Measurements from ENCODE around the gene ERVFRD-1.
"Not testable (repeated sequence)": the region's sequence is repeated elsewhere in the genome, so short reads cannot be mapped to it uniquely, and the experiment has no call there.

Gene ERVFRD-1

DNA sequence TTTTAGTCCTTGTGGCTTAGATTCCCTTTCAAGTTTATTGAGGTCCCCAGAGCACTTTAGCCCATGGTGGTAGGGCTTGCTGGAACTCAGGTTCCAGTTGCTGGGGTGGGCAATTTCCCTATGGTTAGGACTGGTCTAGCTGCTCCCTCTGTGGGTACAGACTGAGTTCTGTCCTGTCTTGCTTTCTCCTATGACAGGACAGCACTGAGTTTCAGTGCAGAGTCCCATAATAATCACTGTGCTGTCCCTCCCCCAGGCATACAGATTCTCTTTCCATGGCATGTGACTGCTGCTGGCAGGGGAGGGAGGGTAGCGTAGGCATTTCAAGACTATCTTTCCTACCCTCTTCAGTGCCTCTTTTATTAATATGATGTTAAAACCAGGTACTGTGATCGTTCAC lies 17.1 kb upstream of the ERVFRD-1 start:
- DNase-seq (ENCODE audit: low spot score) = no peak

DNA sequence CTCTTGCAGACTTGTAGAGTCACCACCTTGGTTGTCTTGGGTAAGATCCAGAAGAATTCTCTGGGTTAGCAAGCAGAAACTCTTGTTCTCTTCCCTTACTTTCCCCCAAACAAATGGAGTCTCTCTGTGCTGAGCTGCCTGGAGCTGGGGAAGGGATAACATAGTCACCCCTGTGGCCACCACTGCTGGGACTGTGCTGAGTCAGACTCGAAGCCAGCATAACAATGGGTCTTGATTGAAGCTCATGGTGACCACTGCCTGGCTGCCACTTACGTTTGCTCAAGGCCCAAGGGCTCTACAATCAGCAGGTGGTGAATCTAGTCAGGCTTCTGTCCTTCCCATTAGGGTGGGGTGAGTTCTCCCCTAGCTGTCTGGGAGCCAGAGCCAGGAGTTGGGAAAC lies 15.4 kb upstream of the ERVFRD-1 start:
- DNase-seq (ENCODE audit: low spot score) = no peak

DNA sequence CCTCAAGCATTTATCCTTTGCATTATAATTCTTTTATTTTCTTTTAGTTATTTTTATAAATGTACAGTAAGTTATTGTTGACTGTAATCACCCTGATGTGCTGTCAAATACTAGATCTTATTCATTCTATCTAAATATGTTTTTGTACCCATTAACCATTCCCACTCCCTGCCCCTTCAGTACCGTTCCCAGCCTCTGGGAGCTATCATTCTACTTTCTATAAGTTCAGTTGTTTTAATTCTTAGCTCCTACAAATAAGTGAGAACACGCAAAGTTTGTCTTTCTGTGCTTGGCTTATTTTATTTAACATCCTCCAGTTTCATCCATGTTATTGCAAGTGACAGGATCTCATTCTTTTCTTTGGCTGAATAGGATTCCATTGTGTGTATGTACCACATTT lies 12.5 kb upstream of the ERVFRD-1 start:
- DNase-seq (ENCODE audit: low spot score) = no peak

DNA sequence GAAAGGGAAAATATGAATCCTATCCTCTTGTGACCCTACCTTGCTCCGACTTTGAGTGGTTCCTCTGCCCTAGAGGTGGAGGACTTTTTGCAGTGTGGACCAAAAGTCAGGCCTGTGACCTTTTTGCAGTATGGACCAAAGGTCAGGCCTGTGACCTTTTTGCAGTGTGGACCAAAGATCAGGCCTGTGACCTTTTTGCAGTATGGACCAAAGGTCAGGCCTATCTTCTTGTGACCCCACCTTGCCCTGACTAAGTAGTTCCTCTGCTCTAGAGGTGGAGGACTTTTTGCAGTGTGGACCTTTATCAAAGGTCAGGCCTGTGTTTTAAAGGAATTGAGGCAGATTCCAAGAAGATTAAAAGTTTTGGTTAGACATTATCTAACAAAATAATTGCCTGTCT lies 10.9 kb upstream of the ERVFRD-1 start:
- no peak for DNase-seq (ENCODE audit: low spot score)

GRCh38 chr6:11121851-11122250 lies 10.3 kb upstream of the ERVFRD-1 start:
- DNase-seq (ENCODE audit: low spot score) = no peak

GRCh38 chr6:11120271-11121005 lies 8.9 kb upstream of the ERVFRD-1 start:
- DNase-seq (ENCODE audit: low spot score) = peak; percentile 71

GRCh38 chr6:11115808-11116536 lies 4.4 kb upstream of the ERVFRD-1 start:
- DNase-seq (ENCODE audit: low spot score) = peak; percentile 79

GRCh38 chr6:11113038-11113437 lies 1.5 kb upstream of the ERVFRD-1 start:
- no peak for DNase-seq (ENCODE audit: low spot score)

- DNase-seq (ENCODE audit: low spot score) = peak; percentile 55
These were observed 378 bp upstream of the ERVFRD-1 start for GRCh38 chr6:11111769-11112437.

GRCh38 chr6:11108726-11109125 lies 2.8 kb downstream of the ERVFRD-1 start:
- DNase-seq (ENCODE audit: low spot score) = no peak

DNA sequence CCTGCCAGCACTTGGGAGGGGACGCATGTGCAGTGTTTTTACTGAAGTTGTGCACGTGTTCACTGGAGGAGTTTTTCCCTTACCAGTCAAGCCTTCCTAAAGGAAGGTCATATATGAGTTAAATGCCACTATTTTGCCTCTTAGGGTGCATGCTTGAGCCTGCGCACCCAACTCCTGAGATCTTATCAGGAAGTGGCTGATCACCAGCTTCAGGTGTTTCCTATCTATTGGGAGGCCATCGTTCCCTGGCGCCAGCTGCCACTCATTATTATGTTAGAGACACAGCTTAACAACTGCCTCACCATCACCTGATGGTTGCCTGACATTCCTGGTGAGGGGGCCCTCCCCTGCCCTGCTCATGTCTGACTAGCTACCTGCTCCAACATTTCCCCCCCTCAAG lies 8.5 kb downstream of the ERVFRD-1 start:
- DNase-seq (ENCODE audit: low spot score) = no peak

GRCh38 chr6:11101417-11101816 lies 10.1 kb downstream of the ERVFRD-1 start:
- DNase-seq (ENCODE audit: low spot score) = no peak

DNA sequence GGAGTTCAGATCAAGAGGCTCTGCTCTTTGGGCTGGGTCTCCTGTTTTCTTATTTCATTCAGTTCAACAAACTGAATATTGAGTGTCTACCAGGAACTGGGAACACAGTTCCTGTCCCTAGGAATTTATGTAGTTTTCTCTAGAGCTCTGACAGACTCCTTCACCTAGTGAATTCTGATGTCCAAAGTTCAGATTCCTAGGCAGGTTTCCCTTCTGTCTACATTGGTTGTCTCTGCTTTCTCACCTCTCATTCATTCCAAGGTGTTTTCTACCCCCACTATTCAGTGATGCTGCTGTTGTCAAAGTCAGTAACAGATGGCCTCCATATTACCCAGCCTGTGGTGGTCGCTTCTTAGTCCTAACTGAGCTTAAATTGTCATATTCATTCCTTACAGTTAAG lies 13.5 kb downstream of the ERVFRD-1 start:
- no peak for DNase-seq (ENCODE audit: low spot score)

- DNase-seq (ENCODE audit: low spot score) = no peak
These were observed 14.0 kb downstream of the ERVFRD-1 start for GRCh38 chr6:11097476-11097875.

DNA sequence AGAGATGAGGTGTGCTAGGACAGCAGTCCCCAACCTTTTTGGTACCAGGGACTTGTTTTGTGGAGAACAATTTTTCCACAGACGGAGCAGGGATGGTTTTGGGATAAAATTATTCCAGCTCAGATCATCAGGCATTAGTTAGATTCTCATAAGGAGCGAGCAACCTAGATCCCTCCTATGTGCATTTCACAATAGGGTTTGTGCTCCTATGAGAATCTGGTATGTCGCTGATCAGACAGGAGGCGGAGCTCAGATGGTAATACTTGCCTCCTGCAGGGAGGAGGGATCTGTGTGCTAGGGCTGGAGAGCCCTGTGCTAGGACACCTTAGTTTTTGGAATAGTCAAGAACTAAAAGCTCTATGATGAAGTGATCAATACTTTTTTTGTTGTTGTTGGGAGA lies 15.4 kb downstream of the ERVFRD-1 start:
- DNase-seq (ENCODE audit: low spot score) = peak; percentile 67

DNA sequence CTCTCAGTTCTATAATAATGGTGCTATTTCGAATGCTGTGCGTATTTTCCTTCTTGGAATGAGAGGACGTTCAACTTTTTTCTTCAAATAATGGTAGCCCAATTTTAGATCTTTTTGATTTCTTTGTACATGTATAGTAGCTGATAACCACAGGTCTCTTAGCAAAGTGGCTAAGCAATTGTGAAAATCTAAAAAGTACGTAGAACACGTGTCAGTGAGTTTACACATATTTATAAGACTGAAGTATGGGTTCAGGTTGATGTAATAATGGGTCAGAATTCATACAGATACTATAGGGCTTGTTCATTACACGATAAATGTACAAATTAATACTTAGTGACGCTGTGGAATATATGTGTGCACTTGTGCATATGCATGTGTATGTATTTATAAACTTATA lies 16.6 kb downstream of the ERVFRD-1 start:
- no peak for DNase-seq (ENCODE audit: low spot score)

DNA sequence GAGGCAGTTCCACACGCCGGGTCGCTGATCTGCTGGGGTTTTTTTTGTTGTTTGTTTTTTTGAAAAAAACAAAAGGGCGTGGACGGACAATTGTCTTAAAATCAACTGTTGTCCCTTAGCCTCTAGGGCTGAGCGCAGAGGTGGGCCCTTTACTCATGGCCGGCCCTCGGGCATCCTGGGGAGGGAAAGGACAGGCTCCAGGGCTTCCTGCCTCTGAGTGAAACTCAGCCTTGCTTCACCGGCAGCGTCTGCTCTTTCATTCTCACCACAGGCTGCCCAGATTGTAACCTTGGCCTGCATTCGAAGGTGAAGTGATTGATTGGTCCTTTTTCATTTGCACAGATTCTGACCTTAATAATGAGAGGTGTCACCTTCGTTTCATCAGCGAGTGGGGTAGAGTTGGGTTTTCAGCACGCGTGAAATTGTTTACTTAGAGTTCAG lies 17.1 kb downstream of the ERVFRD-1 start:
- DNase-seq (ENCODE audit: low spot score) = peak; percentile 62

DNA sequence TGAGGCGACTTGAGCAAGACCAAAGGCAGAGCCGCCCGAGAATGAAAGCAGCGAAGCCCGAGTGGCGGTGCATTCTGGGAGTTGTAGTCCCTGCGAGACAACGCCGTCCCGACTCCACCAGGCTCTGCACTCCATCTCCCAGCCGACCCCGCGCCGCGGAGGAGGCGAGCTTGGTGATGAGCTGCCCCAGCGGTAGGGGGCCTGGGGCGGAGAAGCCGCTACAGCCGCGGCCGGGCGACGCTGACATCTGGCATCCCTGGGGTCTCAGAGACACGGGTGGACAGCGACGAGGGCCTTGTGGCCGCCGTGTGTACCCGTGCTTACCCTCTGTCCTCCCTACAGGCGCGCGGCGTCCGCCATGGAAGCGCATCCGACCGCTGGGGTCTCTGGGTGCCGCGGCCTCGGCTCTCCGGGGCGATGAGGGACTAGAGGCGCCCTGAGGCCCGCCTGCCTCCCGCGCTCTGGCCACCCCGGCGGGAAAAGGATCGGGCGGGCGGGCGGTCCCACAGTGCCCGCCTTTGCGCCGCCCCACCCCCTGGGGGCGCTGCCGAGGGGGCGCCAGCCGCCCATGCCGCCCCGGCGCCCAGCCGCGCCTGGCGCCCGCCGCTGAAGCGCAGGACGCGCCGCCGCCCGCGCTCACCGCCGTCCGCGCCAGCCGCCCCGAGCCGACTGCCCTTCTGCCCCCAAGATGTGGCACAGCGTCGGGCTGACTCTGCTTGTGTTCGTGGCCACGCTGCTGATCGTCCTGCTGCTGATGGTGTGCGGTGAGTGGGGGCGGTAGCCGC lies 17.7 kb downstream of the ERVFRD-1 start, which contains the start of gene SMIM13:
SMIM13 (plus strand) TSS at position 209 of the 785 bp plus-strand sequence; CDS start at position 689, 480 bp downstream.
- peak; percentile 99 for DNase-seq (ENCODE audit: low spot score)

- DNase-seq (ENCODE audit: low spot score) = no peak
These were observed 18.2 kb downstream of the ERVFRD-1 start for GRCh38 chr6:11093376-11093625.

GRCh38 chr6:11092668-11093375 lies 18.7 kb downstream of the ERVFRD-1 start:
- peak; percentile 35 for DNase-seq (ENCODE audit: low spot score)

GRCh38 chr6:11091141-11091540 lies 20.4 kb downstream of the ERVFRD-1 start:
- not testable (repeated sequence) for DNase-seq (ENCODE audit: low spot score)

- no peak for DNase-seq (ENCODE audit: low spot score)
These were observed 21.8 kb downstream of the ERVFRD-1 start for GRCh38 chr6:11089695-11090094.
